H1 (cell line): ENCODE results near the gene IFNG-AS1. TPM values are rescaled to one million over a fixed set of nuclear protein-coding genes. Genes with fewer than 3 reads are reported as not detected.

ENCODE experiments used
- CTCF ChIA-PET: fragments of 300-600 bp; sonication (Branson Sonifier 250); formaldehyde crosslinking; loops from one replicate; lab custom pipeline; 2021; ENCODE audit not compliant: partially characterized antibody; lab: Charles Lee
- POLR2A ChIA-PET: fragments of 300-600 bp; sonication (Branson Sonifier 250); formaldehyde crosslinking; loops from one replicate; lab custom pipeline; 2021; ENCODE audit warnings: inconsistent platforms; ENCODE audit not compliant: partially characterized antibody; lab: Charles Lee
- DNase-seq, 2 experiments: peaks; one replicate each; pipeline versions ENCODE4 v3.0.0 to v3.0.0-alpha.2; 2010 to 2022; ENCODE audit warnings: low spot score in 2 of 2, low read depth in 1 of 2, mixed read lengths in 1 of 2
- FAIRE-seq: peaks from 2 replicates; lab custom pipeline; 2011; peaks lifted over from hg19 to GRCh38; lab: Jason Lieb, UNC
- H2AFZ ChIP-seq: 2 replicates; pipeline ENCODE4 v1.8.1; 2012; ENCODE audit warnings: low read length, inconsistent platforms
- H2AK5ac ChIP-seq: 2 replicates; pipeline ENCODE4 v1.6.1; 2013; ENCODE audit warnings: low read depth, low read length
- H2BK120ac ChIP-seq: replicated peaks from 2 replicates; pipeline ENCODE3; 2013; ENCODE audit warnings: low read depth, low read length, inconsistent platforms
- H2BK12ac ChIP-seq: 2 replicates; pipeline ENCODE4 v1.6.1; 2013; ENCODE audit warnings: low read depth, low read length
- H2BK15ac ChIP-seq: 2 replicates; pipeline ENCODE4 v1.6.1; 2013; ENCODE audit warnings: low read length
- H2BK20ac ChIP-seq: 2 replicates; pipeline ENCODE4 v1.6.1; 2013; ENCODE audit warnings: low read length
- H2BK5ac ChIP-seq: 2 replicates; pipeline ENCODE4 v1.6.1; 2013; ENCODE audit warnings: low read depth, low read length
- H3K14ac ChIP-seq: 2 replicates; pipeline ENCODE4 v1.6.1; 2013; ENCODE audit warnings: inconsistent platforms; ENCODE audit not compliant: insufficient read length
- H3K18ac ChIP-seq: 2 replicates; pipeline ENCODE4 v1.6.1; 2013; ENCODE audit warnings: low read length; ENCODE audit errors: extremely low read depth
- H3K23ac ChIP-seq: 2 replicates; pipeline ENCODE4 v1.6.1; 2013; ENCODE audit warnings: inconsistent platforms; ENCODE audit not compliant: insufficient read length
- H3K23me2 ChIP-seq: 2 replicates; pipeline ENCODE4 v1.6.1; 2013; ENCODE audit warnings: low read depth, low read length
- H3K27ac ChIP-seq: 2 replicates; pipeline ENCODE4 v1.6.1; 2011; ENCODE audit warnings: low read depth, low read length, inconsistent platforms
- H3K27me3 ChIP-seq, 4 experiments: replicated peaks in 1 of 4; 1 replicate in 1 of 4; 2 replicates in 3 of 4; pipeline versions ENCODE4 v1.6.1 to v1.8.1; 2011 to 2013; ENCODE audit warnings: low read length in 3 of 4, mild to moderate bottlenecking in 3 of 4, inconsistent platforms in 2 of 4, mixed read lengths in 2 of 4, moderate library complexity in 1 of 4; ENCODE audit not compliant: control insufficient read depth in 3 of 4, insufficient read depth in 3 of 4; ENCODE audit errors: extremely low read depth in 1 of 4
- H3K36me3 ChIP-seq, 4 experiments: 2 replicates each; pipeline versions ENCODE4 v1.6.1 to v1.8.1; 2011 to 2013; ENCODE audit warnings: mild to moderate bottlenecking in 4 of 4, low read length in 3 of 4, moderate library complexity in 2 of 4, control low read depth in 1 of 4, inconsistent platforms in 1 of 4; ENCODE audit not compliant: insufficient read depth in 4 of 4, control insufficient read depth in 2 of 4
- H3K4ac ChIP-seq: replicated peaks from 2 replicates; pipeline ENCODE3; 2013; ENCODE audit warnings: low read length, low read depth, mixed read lengths, inconsistent platforms; ENCODE audit not compliant: insufficient read length
- H3K4me1 ChIP-seq, 4 experiments: replicated peaks in 1 of 4; 1 replicate in 1 of 4; 2 replicates in 3 of 4; pipeline versions ENCODE4 v1.6.1 to v1.8.1; 2011 to 2013; ENCODE audit warnings: low read length in 3 of 4, inconsistent platforms in 2 of 4, mixed read lengths in 1 of 4; ENCODE audit not compliant: insufficient read depth in 4 of 4, control insufficient read depth in 3 of 4
- H3K4me2 ChIP-seq, 2 experiments: 2 replicates each; pipeline versions ENCODE4 v1.6.1 to v1.8.1; 2011 to 2013; ENCODE audit warnings: low read depth in 2 of 2, low read length in 2 of 2, control low read depth in 1 of 2, inconsistent platforms in 1 of 2, mild to moderate bottlenecking in 1 of 2; ENCODE audit not compliant: insufficient read depth in 1 of 2
- H3K4me3 ChIP-seq, 4 experiments: fragments of 200-600, 300-600 bp in 1 of 4; sonication (generic), shearing (Covaris generic), sonication (Bioruptor Twin) in 1 of 4; 2 replicates each; pipeline versions ENCODE4 v1.5.1 to v1.8.1; 2011 to 2016; ENCODE audit warnings: low read length in 4 of 4, low read depth in 3 of 4, control low read depth in 2 of 4, inconsistent platforms in 2 of 4, mild to moderate bottlenecking in 2 of 4, mixed read lengths in 1 of 4, moderate library complexity in 1 of 4; ENCODE audit not compliant: insufficient read depth in 2 of 4; ENCODE audit errors: extremely low read depth in 1 of 4
- H3K56ac ChIP-seq: replicated peaks from 2 replicates; pipeline ENCODE3; 2013; ENCODE audit warnings: low read depth, mild to moderate bottlenecking, mixed read lengths, low read length, inconsistent platforms; ENCODE audit not compliant: insufficient read length
- H3K79me1 ChIP-seq: 2 replicates; pipeline ENCODE4 v1.6.1; 2013; ENCODE audit warnings: low read depth, low read length, control low read depth
- H3K79me2 ChIP-seq, 2 experiments: 2 replicates each; pipeline versions ENCODE4 v1.6.1 to v1.8.1; 2012 to 2013; ENCODE audit warnings: low read length in 2 of 2, mild to moderate bottlenecking in 2 of 2, inconsistent platforms in 1 of 2; ENCODE audit not compliant: insufficient read depth in 2 of 2, control insufficient read depth in 1 of 2
- H3K9ac ChIP-seq, 4 experiments: replicated peaks in 1 of 4; 1 replicate in 1 of 4; 2 replicates in 3 of 4; pipeline versions ENCODE4 v1.6.1 to v1.8.1; 2011 to 2013; ENCODE audit warnings: low read depth in 3 of 4, low read length in 3 of 4, control low read depth in 2 of 4, mild to moderate bottlenecking in 2 of 4, moderate library complexity in 2 of 4, inconsistent platforms in 1 of 4; ENCODE audit errors: extremely low read depth in 1 of 4
- H3K9me3 ChIP-seq, 2 experiments: 2 replicates each; pipeline versions ENCODE4 v1.6.1 to v1.8.1; 2012 to 2013; ENCODE audit warnings: mild to moderate bottlenecking in 2 of 2, moderate library complexity in 2 of 2, control low read depth in 1 of 2, inconsistent platforms in 1 of 2, low read depth in 1 of 2, low read length in 1 of 2, mixed read lengths in 1 of 2; ENCODE audit not compliant: insufficient read depth in 2 of 2
- H4K20me1 ChIP-seq, 2 experiments: replicated peaks in 1 of 2; 2 replicates each; pipeline versions ENCODE3 to v1.8.1; 2011 to 2013; ENCODE audit warnings: inconsistent platforms in 2 of 2, low read length in 2 of 2, mild to moderate bottlenecking in 1 of 2; ENCODE audit not compliant: insufficient read depth in 2 of 2, control insufficient read depth in 1 of 2
- H4K5ac ChIP-seq: 2 replicates; pipeline ENCODE4 v1.6.1; 2013; ENCODE audit warnings: low read length, low read depth, mixed read lengths, inconsistent platforms; ENCODE audit not compliant: insufficient read length
- H4K8ac ChIP-seq: 2 replicates; pipeline ENCODE4 v1.8.0; 2013; ENCODE audit warnings: mild to moderate bottlenecking, moderate library complexity, low read length, inconsistent platforms; ENCODE audit not compliant: insufficient read depth; ENCODE audit errors: extremely low read depth
- H4K91ac ChIP-seq: replicated peaks from 2 replicates; pipeline ENCODE3; 2013; ENCODE audit warnings: low read length, mixed read lengths, inconsistent platforms; ENCODE audit not compliant: insufficient read length
- CHD1 ChIP-seq: IDR thresholded peaks from 2 replicates; pipeline ENCODE4 v1.6.1; 2012; ENCODE audit warnings: low read depth, low read length, improper control_type of control experiment
- CREB1 ChIP-seq: IDR thresholded peaks from 2 replicates; pipeline ENCODE4 v1.6.1; 2012; ENCODE audit warnings: inconsistent platforms
- EGR1 ChIP-seq: IDR thresholded peaks from 2 replicates; pipeline ENCODE4 v1.6.1; 2011; ENCODE audit warnings: low read depth, low read length, borderline replicate concordance
- GABPA ChIP-seq: IDR thresholded peaks from 2 replicates; pipeline ENCODE4 v1.6.1; 2011; ENCODE audit warnings: mild to moderate bottlenecking, low read length, moderate library complexity, borderline replicate concordance; ENCODE audit not compliant: insufficient read depth
- HDAC2 ChIP-seq, 2 experiments: fragments of 300-600 bp in 1 of 2; sonication (generic) in 1 of 2; IDR thresholded peaks; 2 replicates each; pipeline ENCODE4 v1.6.1; 2011 to 2012; ENCODE audit warnings: low read depth in 2 of 2, low read length in 2 of 2, mild to moderate bottlenecking in 2 of 2, moderate library complexity in 2 of 2, borderline replicate concordance in 1 of 2, inconsistent platforms in 1 of 2
- HDAC6 ChIP-seq: IDR thresholded peaks from one replicate; pipeline ENCODE4 v1.7.1; 2012; ENCODE audit warnings: low read depth, mild to moderate bottlenecking, inconsistent platforms, low read length, moderate library complexity
- JUND ChIP-seq: IDR thresholded peaks from 2 replicates; pipeline ENCODE4 v1.6.1; 2011; ENCODE audit warnings: mild to moderate bottlenecking, improper control_type of control experiment, low read length
- KDM4A ChIP-seq: IDR thresholded peaks from one replicate; pipeline ENCODE4 v1.7.1; 2012; ENCODE audit warnings: low read depth, mild to moderate bottlenecking, moderate library complexity, low read length, inconsistent platforms; ENCODE audit not compliant: severe bottlenecking
- PHF8 ChIP-seq: fragments of 200-600 bp; sonication (generic); conservative IDR thresholded peaks from 2 replicates; pipeline ENCODE4 v1.7.1; 2012; ENCODE audit warnings: low read depth, mild to moderate bottlenecking, inconsistent platforms, low read length, moderate library complexity
- RFX5 ChIP-seq: IDR thresholded peaks from 2 replicates; pipeline ENCODE4 v1.6.1; 2011; ENCODE audit warnings: low read depth, low read length, improper control_type of control experiment, borderline replicate concordance
- RNF2 ChIP-seq: fragments of 200-900, 300-1000 bp; sonication (generic); IDR thresholded peaks from 2 replicates; pipeline ENCODE4 v1.7.1; 2016; ENCODE audit warnings: borderline replicate concordance, low read depth, mild to moderate bottlenecking, antibody characterized with exemption, low read length; ENCODE audit not compliant: poor library complexity, severe bottlenecking; ENCODE audit errors: missing control alignments
- SP4 ChIP-seq: IDR thresholded peaks from 2 replicates; pipeline ENCODE4 v1.6.1; 2012; ENCODE audit warnings: low read length, inconsistent platforms
- TAF1 ChIP-seq: IDR thresholded peaks from 2 replicates; pipeline ENCODE4 v1.6.1; 2011; ENCODE audit warnings: mild to moderate bottlenecking, low read depth, low read length
- TEAD4 ChIP-seq: IDR thresholded peaks from 2 replicates; pipeline ENCODE4 v1.6.1; 2012; ENCODE audit warnings: low read depth, low read length, inconsistent platforms, mixed read lengths
- ZNF274 ChIP-seq: IDR thresholded peaks from 2 replicates; pipeline ENCODE4 v1.7.0; 2012; ENCODE audit warnings: low read length, borderline replicate concordance; ENCODE audit errors: extremely low read depth
- WGBS, 2 experiments: shearing (Covaris generic) in 1 of 2; methylation state at CpG; one replicate each; pipeline versions ENCODE4 v1.1.6 to v1.1.7; 2013 to 2015; ENCODE audit warnings: low lambda C conversion rate in 2 of 2, mixed read lengths in 2 of 2, inconsistent platforms in 1 of 2, low coverage in 1 of 2, missing lambda C conversion rate in 1 of 2; ENCODE audit not compliant: insufficient replicate concordance in 2 of 2, insufficient coverage in 1 of 2, insufficient read length in 1 of 2; ENCODE audit errors: extremely low coverage in 1 of 2, missing lambda C conversion rate in 1 of 2; 5-methylcytosine and 5-hydroxymethylcytosine counted together
- polyA plus RNA-seq, 7 experiments: library from polyadenylated mRNA; depleted of rRNA in 3 of 7; stranded (reverse) in 5 of 7; unstranded in 2 of 7; fragments of >200 nt in 5 of 7; fragments of 200-250 nt in 2 of 7; gene quantifications; 1 replicate in 5 of 7; 2 replicates in 1 of 7; 4 replicates in 1 of 7; pipeline versions ENCODE4 v1.2.1 to v1.2.3, GENCODE V29; 2011 to 2013; ENCODE audit warnings: missing spikeins in 2 of 7, mixed read lengths in 2 of 7
- total RNA-seq: library from RNA; stranded (reverse); fragmentation: NEBNext Ultra II Directional; extraction: Animal tissue kit (Norgen Biotek cat#: 25700); gene quantifications from 2 replicates; pipeline ENCODE4 v1.2.1, GENCODE V29; 2021

IFNG-AS1 gene
- total and polyA plus RNA-seq, 2 of the 8 experiments (the other 6 are each of a cell fraction or from before 2014, with no cell fraction given), result not detected

DNA sequence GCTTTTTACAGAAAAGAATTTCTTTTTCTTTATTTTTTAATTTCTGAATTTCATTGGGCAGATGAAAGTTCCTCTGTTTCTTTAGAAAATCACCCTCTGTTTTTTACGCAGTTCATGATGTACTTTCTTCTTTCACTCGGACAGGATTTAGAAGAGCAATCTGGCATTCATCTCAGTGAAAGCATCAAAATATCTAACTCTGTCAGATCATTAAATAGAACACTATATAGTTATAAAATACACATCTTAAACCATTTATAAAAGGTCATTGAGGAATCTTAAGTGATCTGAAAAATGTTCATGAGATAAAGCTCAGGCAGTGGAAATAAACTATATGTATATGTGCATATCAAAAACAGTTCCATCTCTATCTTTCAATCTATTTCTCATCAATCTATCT lies 3.9 kb downstream of the IFNG-AS1 start:
- no peaks in the 10 kb centered on the region for H3K79me1 ChIP-seq
- no peak overlapping the region for H3K23ac ChIP-seq
- H4K91ac ChIP-seq, result no peak overlapping the region
- no peak overlapping the region for H2AK5ac ChIP-seq
- no peaks in the 10 kb centered on the region for H3K36me3 ChIP-seq
- no peak overlapping the region for H3K27ac ChIP-seq
- no peaks in the 10 kb centered on the region for H3K4me1 ChIP-seq
- ChIA-PET CTCF (interaction anchor here (0.6 kb wide), 1 partner anchor 519 kb away, joined by 4 read pairs; no protein-coding TSS in a partner anchor), POLR2A (no interaction called here)
- H2BK15ac ChIP-seq, result no peak overlapping the region
- no peak overlapping the region for H2BK12ac ChIP-seq
- no peak overlapping the region for H2BK120ac ChIP-seq
- H3K9me3 ChIP-seq, result no peaks in the 10 kb centered on the region
- no peak for TF ChIP-seq ZNF274
- TF ChIP-seq RFX5, result no peak
- no peak for TF ChIP-seq RNF2
- no peak for TF ChIP-seq SP4
- no peak for TF ChIP-seq HDAC2 (IDR thresholded peaks at IDR 0.05; ENCODE audit: borderline replicate concordance in 1 of 2, low read depth in 2 of 2, low read length in 2 of 2)
- TF ChIP-seq HDAC6, result no peak
- TF ChIP-seq KDM4A, result no peak
- TF ChIP-seq CREB1, result no peak
- TF ChIP-seq TEAD4, result no peak
- TF ChIP-seq EGR1, result no peak
- no peak for TF ChIP-seq GABPA
- no peak for TF ChIP-seq PHF8
- no peak for TF ChIP-seq TAF1
- no peak for TF ChIP-seq JUND
- no peak for TF ChIP-seq CHD1
- no peak overlapping the region for H3K18ac ChIP-seq
- H3K79me2 ChIP-seq, result no peaks in the 10 kb centered on the region
- H3K27me3 ChIP-seq, result no peaks in the 10 kb centered on the region
- no peak overlapping the region for H3K4ac ChIP-seq
- H3K56ac ChIP-seq, result no peak overlapping the region
- H3K4me3 ChIP-seq, result no peak overlapping the region
- H4K20me1 ChIP-seq, result no peaks in the 10 kb centered on the region
- H3K23me2 ChIP-seq, result no peaks in the 10 kb centered on the region
- DNase-seq (no peak), FAIRE-seq (no peak)
- H4K5ac ChIP-seq, result no peak overlapping the region
- 89% methylated on average over 2 of the region's 2 CpGs; no CpG with 5 or more reads in 1 of the 2 experiments for WGBS, 2 experiments
- H3K9ac ChIP-seq, result no peak overlapping the region
- no peak overlapping the region for H4K8ac ChIP-seq
- no peak overlapping the region for H2BK20ac ChIP-seq
- H2BK5ac ChIP-seq, result no peak overlapping the region
- H2AFZ ChIP-seq, result no peak overlapping the region
- H3K4me2 ChIP-seq, result no peak overlapping the region
- H3K14ac ChIP-seq, result no peak overlapping the region
